K562 (cell line): ENCODE measurements around the gene PTRH1. TPM values are rescaled to one million over a fixed set of nuclear protein-coding genes. Genes with fewer than 3 reads are reported as not detected.

Experiments
- NCOA6 ChIP-seq: fragments of 450-650 bp; IDR thresholded peaks from 2 replicates; pipeline ENCODE4 v1.6.1; 2017; ENCODE audit warnings: mild to moderate bottlenecking
- NFYB ChIP-seq: IDR thresholded peaks from 2 replicates; pipeline ENCODE4 v1.6.1; 2011; ENCODE audit warnings: mild to moderate bottlenecking, moderate library complexity; ENCODE audit not compliant: insufficient read length; ENCODE audit errors: extremely low read depth
- POLR2AphosphoS5 ChIP-seq: IDR thresholded peaks from 2 replicates; pipeline ENCODE4 v1.6.1; 2011; ENCODE audit warnings: mild to moderate bottlenecking, low read depth, low read length, moderate library complexity; ENCODE audit not compliant: control insufficient read depth, insufficient read depth
- POLR2G ChIP-seq: fragments of 200-400 bp; formaldehyde crosslinking; IDR thresholded peaks from 2 replicates; pipeline ENCODE4 v1.6.1; 2017; ENCODE audit warnings: low read depth, mild to moderate bottlenecking, antibody characterized with exemption, low read length, moderate library complexity
- RNF219 ChIP-seq: fragments of 250-450 bp; sonication (Bioruptor Pico); IDR thresholded peaks from 2 replicates; pipeline ENCODE4 v1.5.0; 2022; ENCODE audit warnings: mild to moderate bottlenecking
- SRSF1 ChIP-seq: fragments of 200-400 bp; formaldehyde crosslinking; IDR thresholded peaks from 2 replicates; pipeline ENCODE4 v1.6.1; 2017; ENCODE audit warnings: mild to moderate bottlenecking, low read depth, low read length, moderate library complexity
- THRAP3 ChIP-seq: fragments of 450-650 bp; IDR thresholded peaks from 2 replicates; pipeline ENCODE4 v1.6.1; 2016; ENCODE audit warnings: mild to moderate bottlenecking, inconsistent platforms, borderline replicate concordance
- ZBTB8A ChIP-seq: fragments of 450-650 bp; IDR thresholded peaks from 2 replicates; pipeline ENCODE4 v1.6.1; 2018; ENCODE audit warnings: mild to moderate bottlenecking, moderate library complexity; ENCODE audit not compliant: partially characterized antibody
- ZNF24 ChIP-seq: fragments of 450-650 bp; IDR thresholded peaks from 2 replicates; pipeline ENCODE4 v1.6.1; 2016
- ZNF274 ChIP-seq: IDR thresholded peaks from 2 replicates; pipeline ENCODE4 v1.6.1; 2011; ENCODE audit warnings: low read depth, mild to moderate bottlenecking, low read length, moderate library complexity, borderline replicate concordance
- polyA plus RNA-seq, 8 experiments: library from polyadenylated mRNA; depleted of rRNA in 4 of 8; stranded (reverse) in 5 of 8; unstranded in 3 of 8; fragments of >200 nt; fragmentation: Nextera tagmentation in 2 of 8; fragmentation: Illumina TruSeq in 1 of 8; extraction: Ambion mirVana in 2 of 8; extraction: Trizol in 1 of 8; gene quantifications; 2 replicates each; pipeline versions ENCODE4 v1.2.1 to v1.2.3, GENCODE V29; 2011 to 2014; ENCODE audit warnings: inconsistent platforms in 1 of 8, missing spikeins in 1 of 8
- total RNA-seq, 7 experiments: library from RNA; depleted of rRNA in 6 of 7; stranded (reverse); fragments of >200 nt in 6 of 7; fragmentation: Illumina TruSeq in 2 of 7; extraction: Trizol in 2 of 7; gene quantifications; 2 replicates each; pipeline versions ENCODE4 v1.2.1 to v1.2.3, GENCODE V29; 2011 to 2021; ENCODE audit warnings: low replicate concordance in 1 of 7
- TF ChIP-seq, protein P1 (sequence below): sonication (generic); formaldehyde crosslinking; IDR thresholded peaks from 2 replicates; pipeline ENCODE4 v1.4.0; 2020; ENCODE audit warnings: mild to moderate bottlenecking, missing genetic modification reagents

Gene PTRH1
- total and polyA plus RNA-seq, 9 of the 15 experiments (the other 6 are each of a cell fraction or from before 2014, with no cell fraction given) = 0.63 to 43.1 (median 5.7) TPM

GRCh38 chr9:127734747-127735529, 19.5 kb upstream of the PTRH1 start, which contains the start of gene TOR2A (continued):
- TF ChIP-seq, protein P1, sequence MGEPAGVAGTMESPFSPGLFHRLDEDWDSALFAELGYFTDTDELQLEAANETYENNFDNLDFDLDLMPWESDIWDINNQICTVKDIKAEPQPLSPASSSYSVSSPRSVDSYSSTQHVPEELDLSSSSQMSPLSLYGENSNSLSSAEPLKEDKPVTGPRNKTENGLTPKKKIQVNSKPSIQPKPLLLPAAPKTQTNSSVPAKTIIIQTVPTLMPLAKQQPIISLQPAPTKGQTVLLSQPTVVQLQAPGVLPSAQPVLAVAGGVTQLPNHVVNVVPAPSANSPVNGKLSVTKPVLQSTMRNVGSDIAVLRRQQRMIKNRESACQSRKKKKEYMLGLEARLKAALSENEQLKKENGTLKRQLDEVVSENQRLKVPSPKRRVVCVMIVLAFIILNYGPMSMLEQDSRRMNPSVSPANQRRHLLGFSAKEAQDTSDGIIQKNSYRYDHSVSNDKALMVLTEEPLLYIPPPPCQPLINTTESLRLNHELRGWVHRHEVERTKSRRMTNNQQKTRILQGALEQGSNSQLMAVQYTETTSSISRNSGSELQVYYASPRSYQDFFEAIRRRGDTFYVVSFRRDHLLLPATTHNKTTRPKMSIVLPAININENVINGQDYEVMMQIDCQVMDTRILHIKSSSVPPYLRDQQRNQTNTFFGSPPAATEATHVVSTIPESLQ (CRISPR knock-in tag) = no peak
- TF ChIP-seq POLR2AphosphoS5 (peak; percentile 58; the same call in 1 of the 2 replicates), POLR2G (peak; percentile 99), THRAP3 (no peak), SRSF1 (no peak), ZBTB8A (no peak), ZNF274 (no peak), NCOA6 (no peak), ZNF24 (no peak), NFYB (no peak), RNF219 (no peak)
